ENCODE measurements around the gene DHX35. TPM values are rescaled to one million over a fixed set of nuclear protein-coding genes. Genes with fewer than 3 reads are reported as not detected.
A peak's percentile ranks its signal among the peaks of the same experiment; 100 is the strongest.

Gene DHX35
- total and polyA plus RNA-seq, 2 experiments from 2014 or later, result 4.5 to 10.7 TPM

DNA sequence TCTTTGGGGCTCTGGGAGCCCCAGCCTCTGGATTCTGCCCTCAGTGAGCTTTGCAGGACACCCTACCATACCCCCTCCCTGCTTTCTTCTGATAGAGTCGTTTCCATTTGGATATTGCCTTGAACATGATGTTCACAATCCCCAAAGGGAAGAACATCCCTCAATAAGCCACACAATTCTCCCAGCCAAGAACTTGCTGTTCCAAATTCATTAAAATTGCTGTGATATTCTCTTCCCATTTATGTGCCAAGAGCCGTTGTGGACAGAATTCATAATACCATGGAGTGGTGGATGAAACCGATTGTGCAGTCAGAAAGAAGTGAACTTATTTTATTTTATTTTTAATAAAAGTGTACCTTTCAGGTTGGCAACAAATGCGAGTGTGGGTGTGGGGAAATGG, 95.8 kb downstream of the DHX35 start:
- Histone ChIP-seq H4K20me1 (ENCODE audit: insufficient read depth) (no peaks in the 10 kb centered on the region), H3K4me2 (ENCODE audit: unreplicated experiment) (no peak overlapping the region), H3K4me3 (no peak overlapping the region), H3K9ac (no peak overlapping the region), H2AFZ (no peak overlapping the region), H3K27ac (no peak overlapping the region), H3K4me1 (ENCODE audit: insufficient read depth) (no peaks in the 10 kb centered on the region), H3K79me2 (ENCODE audit: insufficient read depth) (no peaks in the 10 kb centered on the region), H3K9me2 (ENCODE audit: insufficient read depth) (no peaks in the 10 kb centered on the region), H3K36me3 (ENCODE audit: low read depth) (no peaks in the 10 kb centered on the region), H3K9me3 (ENCODE audit: low read depth) (no peaks in the 10 kb centered on the region), H3K27me3 (replicated peaks; ENCODE audit: insufficient read depth) (peaks cover 11% of the 10 kb centered on the region), H3F3A (ENCODE audit: insufficient read depth) (no peaks in the 10 kb centered on the region)
- no peak for DNase-seq
- WGBS, 2 experiments (ENCODE audit: low coverage in 1 of 2, low lambda C conversion rate in 2 of 2, missing lambda C conversion rate in 2 of 2), result 25% methylated on average over 4 of the region's 4 CpGs
- in situ Hi-C loops (cut with MboI), result no loop called here
- TF ChIP-seq EZH2phosphoT487 (IDR thresholded peaks at IDR 0.05; ENCODE audit: insufficient read depth, low read depth) (no peak), EZH2 (IDR thresholded peaks at IDR 0.05; ENCODE audit: insufficient read depth, poor library complexity, severe bottlenecking) (no peak)

GRCh38 chr20:39059036-39059435, 96.9 kb downstream of the DHX35 start:
- DNase-seq, result no peak

GRCh38 chr20:39066471-39067242, 104.5 kb downstream of the DHX35 start:
- in situ Hi-C loops (cut with MboI), result no loop called here
- no peaks in the 10 kb centered on the region; the same call in 1 of the 2 replicates for H3K27me3 ChIP-seq (replicated peaks; ENCODE audit: insufficient read depth)
- no peak overlapping the region for H3K9ac ChIP-seq
- H3K27ac ChIP-seq, result no peak overlapping the region
- no peaks in the 10 kb centered on the region for H3K9me3 ChIP-seq (ENCODE audit: low read depth)
- H3F3A ChIP-seq (ENCODE audit: insufficient read depth), result 0 out of 2 replicates have a peak, but pooled peaks cover 17% of the 10 kb centered on the region
- no peaks in the 10 kb centered on the region for H3K36me3 ChIP-seq (ENCODE audit: low read depth)
- no peak overlapping the region for H2AFZ ChIP-seq
- H3K4me1 ChIP-seq (ENCODE audit: insufficient read depth), result peaks cover 16% of the 10 kb centered on the region
- H3K4me3 ChIP-seq, result no peak overlapping the region
- no peaks in the 10 kb centered on the region for H3K9me2 ChIP-seq (ENCODE audit: insufficient read depth)
- no peak for TF ChIP-seq EZH2phosphoT487 (IDR thresholded peaks at IDR 0.05; ENCODE audit: insufficient read depth, low read depth)
- TF ChIP-seq EZH2 (IDR thresholded peaks at IDR 0.05; ENCODE audit: insufficient read depth, poor library complexity, severe bottlenecking), result no peak
- no peak overlapping the region for H3K4me2 ChIP-seq (ENCODE audit: unreplicated experiment)
- H3K79me2 ChIP-seq (ENCODE audit: insufficient read depth), result no peaks in the 10 kb centered on the region
- no peaks in the 10 kb centered on the region for H4K20me1 ChIP-seq (ENCODE audit: insufficient read depth)
- no peak for DNase-seq
- 36 to 42% methylated on average over 13 to 14 of the region's 14 CpGs for WGBS, 2 experiments (ENCODE audit: low coverage in 1 of 2, low lambda C conversion rate in 2 of 2, missing lambda C conversion rate in 2 of 2)

More at GRCh38 chr20:39059036-39059435, 96.9 kb downstream of the DHX35 start:
- no peak overlapping the region for H3K27ac ChIP-seq
- no peaks in the 10 kb centered on the region for H3K79me2 ChIP-seq (ENCODE audit: insufficient read depth)
- no peaks in the 10 kb centered on the region for H3K36me3 ChIP-seq (ENCODE audit: low read depth)
- WGBS, 2 experiments (ENCODE audit: low coverage in 1 of 2, low lambda C conversion rate in 2 of 2, missing lambda C conversion rate in 2 of 2), result 71 to 72% methylated on average over 9 of the region's 9 CpGs
- H3K4me2 ChIP-seq (ENCODE audit: unreplicated experiment), result no peak overlapping the region
- no peaks in the 10 kb centered on the region for H4K20me1 ChIP-seq (ENCODE audit: insufficient read depth)
- H3K27me3 ChIP-seq (replicated peaks; ENCODE audit: insufficient read depth), result peaks cover 4% of the 10 kb centered on the region; the same call in 1 of the 2 replicates
- H3K9me2 ChIP-seq (ENCODE audit: insufficient read depth), result no peaks in the 10 kb centered on the region
- in situ Hi-C loops (cut with MboI), result no loop called here
- H3K4me1 ChIP-seq (ENCODE audit: insufficient read depth), result no peaks in the 10 kb centered on the region
- H3K9ac ChIP-seq, result no peak overlapping the region
- H3K4me3 ChIP-seq, result no peak overlapping the region
- H3F3A ChIP-seq (ENCODE audit: insufficient read depth), result no peaks in the 10 kb centered on the region
- H2AFZ ChIP-seq, result no peak overlapping the region
- no peak for TF ChIP-seq EZH2phosphoT487 (IDR thresholded peaks at IDR 0.05; ENCODE audit: insufficient read depth, low read depth)
- H3K9me3 ChIP-seq (ENCODE audit: low read depth), result no peaks in the 10 kb centered on the region

GRCh38 chr20:39067526-39068216, 105.5 kb downstream of the DHX35 start:
- Histone ChIP-seq H3K4me3 (no peak overlapping the region), H3K27me3 (replicated peaks; ENCODE audit: insufficient read depth) (peaks cover under 1% of the 10 kb centered on the region; the same call in 1 of the 2 replicates), H3K4me2 (ENCODE audit: unreplicated experiment) (no peak overlapping the region), H2AFZ (no peak overlapping the region), H3K4me1 (ENCODE audit: insufficient read depth) (peaks cover 16% of the 10 kb centered on the region), H3K36me3 (ENCODE audit: low read depth) (no peaks in the 10 kb centered on the region), H3K9me2 (ENCODE audit: insufficient read depth) (no peaks in the 10 kb centered on the region), H3K9me3 (ENCODE audit: low read depth) (no peaks in the 10 kb centered on the region), H3K27ac (no peak overlapping the region), H3K9ac (no peak overlapping the region), H3F3A (ENCODE audit: insufficient read depth) (0 out of 2 replicates have a peak, but pooled peaks cover 17% of the 10 kb centered on the region), H3K79me2 (ENCODE audit: insufficient read depth) (no peaks in the 10 kb centered on the region), H4K20me1 (ENCODE audit: insufficient read depth) (no peaks in the 10 kb centered on the region)
- no peak for TF ChIP-seq EZH2phosphoT487 (IDR thresholded peaks at IDR 0.05; ENCODE audit: insufficient read depth, low read depth)
- no peak for TF ChIP-seq EZH2 (IDR thresholded peaks at IDR 0.05; ENCODE audit: insufficient read depth, poor library complexity, severe bottlenecking)
- 44 to 46% methylated on average over 5 of the region's 5 CpGs for WGBS, 2 experiments (ENCODE audit: low coverage in 1 of 2, low lambda C conversion rate in 2 of 2, missing lambda C conversion rate in 2 of 2)
- DNase-seq, result peak; percentile 45
- in situ Hi-C loops (cut with MboI), result no loop called here

Measured in GM23248 (cell line).